GM21367 (cell line): Measurements from ENCODE around the gene EFL1.
"Not testable (repeated sequence)": the region's sequence is repeated elsewhere in the genome, so short reads cannot be mapped to it uniquely, and the experiment has no call there.

Experiments used
- ATAC-seq: cut with Tn5 transposase; IDR thresholded peaks from one replicate; pipeline ENCODE4 v1.9.1; 2021; ENCODE audit not compliant: unreplicated experiment

EFL1 gene

GRCh38 chr15:82282386-82282785 is 19.9 kb upstream of the EFL1 start:
- not testable (repeated sequence) for ATAC-seq

- not testable (repeated sequence) for ATAC-seq
Measured at GRCh38 chr15:82281276-82281675, 18.7 kb upstream of the EFL1 start.

GRCh38 chr15:82275410-82275809 is 12.9 kb upstream of the EFL1 start:
- no peak for ATAC-seq

- ATAC-seq: no peak
Measured at GRCh38 chr15:82272154-82272553, 9.6 kb upstream of the EFL1 start.

- ATAC-seq: not testable (repeated sequence)
Measured at GRCh38 chr15:82268454-82268853, 5.9 kb upstream of the EFL1 start.

- not testable (repeated sequence) for ATAC-seq
Measured at GRCh38 chr15:82267137-82267536, 4.6 kb upstream of the EFL1 start.

- ATAC-seq: no peak
Measured at GRCh38 chr15:82263350-82263749, 816 bp upstream of the EFL1 start.

- peak; percentile 5 for ATAC-seq
Measured at GRCh38 chr15:82261566-82262421, 740 bp downstream of the EFL1 start.

GRCh38 chr15:82248261-82248660 is 14.3 kb downstream of the EFL1 start:
- not testable (repeated sequence) for ATAC-seq

- ATAC-seq: not testable (repeated sequence)
Measured at GRCh38 chr15:82245956-82246355, 16.6 kb downstream of the EFL1 start.

- ATAC-seq: not testable (repeated sequence)
Measured at GRCh38 chr15:82243644-82244043, 18.9 kb downstream of the EFL1 start.

- not testable (repeated sequence) for ATAC-seq
Measured at GRCh38 chr15:82241836-82242499, 20.6 kb downstream of the EFL1 start.

- no peak for ATAC-seq
Measured at GRCh38 chr15:82239685-82240391, 22.7 kb downstream of the EFL1 start.

GRCh38 chr15:82237944-82238534 is 24.5 kb downstream of the EFL1 start:
- not testable (repeated sequence) for ATAC-seq

- ATAC-seq: no peak
Measured at GRCh38 chr15:82231842-82232241, 30.7 kb downstream of the EFL1 start.

GRCh38 chr15:82231233-82231632 is 31.3 kb downstream of the EFL1 start:
- no peak for ATAC-seq

- ATAC-seq: no peak
Measured at GRCh38 chr15:82228750-82229149, 33.8 kb downstream of the EFL1 start.

- not testable (repeated sequence) for ATAC-seq
Measured at GRCh38 chr15:82221535-82221934, 41.0 kb downstream of the EFL1 start.

GRCh38 chr15:82216092-82216491 is 46.4 kb downstream of the EFL1 start:
- ATAC-seq: not testable (repeated sequence)

GRCh38 chr15:82212201-82212600 is 50.3 kb downstream of the EFL1 start:
- not testable (repeated sequence) for ATAC-seq

GRCh38 chr15:82210066-82210597 is 52.4 kb downstream of the EFL1 start:
- ATAC-seq: not testable (repeated sequence)
